Uterus (tissue), 4 donors: ENCODE data around the gene ADAP2. TPM values are rescaled to one million over a fixed set of nuclear protein-coding genes. Genes with fewer than 3 reads are reported as not detected.

Experiments used
- DNase-seq, 2 donors: peaks; one replicate each; pipeline ENCODE4 v3.0.0-alpha.2; 2019 to 2020
- H3K27ac ChIP-seq, 2 donors: fragments of 200-600 bp; sonication (generic); 1 replicate in 1 of 2; 2 replicates in 1 of 2; pipeline ENCODE4 v1.5.1; 2016 to 2018
- H3K27me3 ChIP-seq, 2 donors: fragments of 200-600 bp; sonication (generic); one replicate each; pipeline ENCODE4 v1.5.1; 2018 to 2019; ENCODE audit warnings: control low read depth in 1 of 2
- H3K36me3 ChIP-seq, 2 donors: fragments of 200-600 bp; sonication (generic); one replicate each; pipeline ENCODE4 v1.5.1; 2019; ENCODE audit warnings: control low read depth in 1 of 2
- H3K4me1 ChIP-seq, 2 donors: fragments of 200-600 bp; sonication (generic); one replicate each; pipeline ENCODE4 v1.5.1; 2018 to 2019; ENCODE audit warnings: control low read depth in 1 of 2
- H3K4me3 ChIP-seq, 2 donors: fragments of 200-600 bp; sonication (generic); 1 replicate in 1 of 2; 2 replicates in 1 of 2; pipeline ENCODE4 v1.5.1; 2018 to 2019; ENCODE audit warnings: mild to moderate bottlenecking in 1 of 2
- H3K9me3 ChIP-seq, 2 donors: fragments of 200-600 bp; sonication (generic); one replicate each; pipeline ENCODE4 v1.5.1; 2019; ENCODE audit warnings: control low read depth in 1 of 2
- POLR2A ChIP-seq, 2 donors: fragments of 450-650 bp; IDR thresholded peaks; one replicate each; pipeline ENCODE4 v1.6.1; 2016; ENCODE audit warnings: antibody characterized with exemption in 2 of 2, mild to moderate bottlenecking in 1 of 2, moderate library complexity in 1 of 2
- intact Hi-C: fragments of 100-400 bp; cut with DNase I; formaldehyde crosslinking; loops from one replicate; pipeline ENCODE4 v1.15.1; 2023; ENCODE audit warnings: low total_unique reads
- total RNA-seq, 4 donors: library from RNA; depleted of rRNA in 3 of 4; stranded (reverse); fragments of >200 nt in 3 of 4; gene quantifications; one replicate each; pipeline versions ENCODE4 v1.1.0 to v1.2.4, GENCODE V29; 2014 to 2023
- TF ChIP-seq, protein P1 (sequence below), 4 experiments: fragments of 200-600 bp in 2 of 4; fragments of 450-650 bp in 2 of 4; sonication (generic) in 2 of 4; IDR thresholded peaks; one replicate each; pipeline ENCODE4 v1.5.1; 2016 to 2019; ENCODE audit warnings: antibody characterized with exemption in 4 of 4, mild to moderate bottlenecking in 2 of 4, moderate library complexity in 1 of 4
- donor health status: DM: yes; HTN: yes; CAD: no.

Gene ADAP2
- total RNA-seq, 4 donors from 2014 or later, result 10.3 to 17.6 (median 10.9) TPM; not detected in 1

DNA sequence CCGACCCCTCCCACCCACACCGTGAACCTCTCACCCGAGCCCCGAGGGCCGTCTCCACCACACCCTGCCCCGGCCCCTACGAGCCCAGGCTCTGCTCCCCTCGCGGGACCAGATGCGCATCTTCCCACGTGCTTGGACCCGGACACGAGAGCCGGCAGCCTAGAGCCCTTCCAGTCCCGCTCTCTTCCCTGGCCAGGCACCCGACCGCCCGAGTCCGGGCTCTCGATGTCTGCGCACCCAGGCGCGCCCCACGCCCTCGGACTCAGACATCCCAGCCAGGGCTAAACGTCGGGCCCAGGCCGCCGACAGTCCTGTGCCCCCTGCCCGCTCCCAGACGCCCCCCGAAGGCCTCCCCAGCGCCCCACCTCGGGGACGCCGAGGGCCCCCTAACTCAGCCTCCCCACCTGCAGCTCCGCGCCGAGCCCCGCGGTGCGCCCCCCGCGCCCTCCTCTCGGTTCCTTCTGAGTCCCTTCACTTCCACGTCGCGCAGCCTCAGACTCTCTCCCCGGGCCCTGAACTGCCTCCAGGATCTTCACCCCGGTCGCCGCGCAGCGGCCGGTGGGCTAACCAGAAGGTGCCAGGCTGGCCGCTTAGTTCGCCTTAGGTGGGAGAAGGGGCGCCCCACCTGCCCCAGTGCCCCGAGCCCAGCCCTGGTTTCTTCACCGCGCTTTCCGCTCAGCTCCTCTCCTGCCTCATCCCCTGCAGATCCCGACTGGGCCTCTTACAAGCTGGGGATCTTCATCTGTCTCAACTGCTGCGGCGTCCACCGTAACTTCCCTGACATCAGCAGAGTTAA, 688 bp downstream of the ADAP2 start:
- no peak for DNase-seq
- TF ChIP-seq, protein P1, sequence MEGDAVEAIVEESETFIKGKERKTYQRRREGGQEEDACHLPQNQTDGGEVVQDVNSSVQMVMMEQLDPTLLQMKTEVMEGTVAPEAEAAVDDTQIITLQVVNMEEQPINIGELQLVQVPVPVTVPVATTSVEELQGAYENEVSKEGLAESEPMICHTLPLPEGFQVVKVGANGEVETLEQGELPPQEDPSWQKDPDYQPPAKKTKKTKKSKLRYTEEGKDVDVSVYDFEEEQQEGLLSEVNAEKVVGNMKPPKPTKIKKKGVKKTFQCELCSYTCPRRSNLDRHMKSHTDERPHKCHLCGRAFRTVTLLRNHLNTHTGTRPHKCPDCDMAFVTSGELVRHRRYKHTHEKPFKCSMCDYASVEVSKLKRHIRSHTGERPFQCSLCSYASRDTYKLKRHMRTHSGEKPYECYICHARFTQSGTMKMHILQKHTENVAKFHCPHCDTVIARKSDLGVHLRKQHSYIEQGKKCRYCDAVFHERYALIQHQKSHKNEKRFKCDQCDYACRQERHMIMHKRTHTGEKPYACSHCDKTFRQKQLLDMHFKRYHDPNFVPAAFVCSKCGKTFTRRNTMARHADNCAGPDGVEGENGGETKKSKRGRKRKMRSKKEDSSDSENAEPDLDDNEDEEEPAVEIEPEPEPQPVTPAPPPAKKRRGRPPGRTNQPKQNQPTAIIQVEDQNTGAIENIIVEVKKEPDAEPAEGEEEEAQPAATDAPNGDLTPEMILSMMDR (IDR thresholded peaks at IDR 0.05), result no peak
- TF ChIP-seq POLR2A (IDR thresholded peaks at IDR 0.05), result no peak
- H3K27ac ChIP-seq, result peak overlapping the region in 1 of 2 donors; percentile 21
- intact Hi-C loops, result no loop called here
- H3K4me3 ChIP-seq, result peak overlapping the region; percentile 12 to 29
- H3K27me3 ChIP-seq, result peaks cover 0 to 13% of the 10 kb centered on the region in 2 donors
- peaks cover 0 to 12% of the 10 kb centered on the region in 2 donors for H3K4me1 ChIP-seq
- H3K9me3 ChIP-seq, result no peaks in the 10 kb centered on the region
- H3K36me3 ChIP-seq, result no peaks in the 10 kb centered on the region

DNA sequence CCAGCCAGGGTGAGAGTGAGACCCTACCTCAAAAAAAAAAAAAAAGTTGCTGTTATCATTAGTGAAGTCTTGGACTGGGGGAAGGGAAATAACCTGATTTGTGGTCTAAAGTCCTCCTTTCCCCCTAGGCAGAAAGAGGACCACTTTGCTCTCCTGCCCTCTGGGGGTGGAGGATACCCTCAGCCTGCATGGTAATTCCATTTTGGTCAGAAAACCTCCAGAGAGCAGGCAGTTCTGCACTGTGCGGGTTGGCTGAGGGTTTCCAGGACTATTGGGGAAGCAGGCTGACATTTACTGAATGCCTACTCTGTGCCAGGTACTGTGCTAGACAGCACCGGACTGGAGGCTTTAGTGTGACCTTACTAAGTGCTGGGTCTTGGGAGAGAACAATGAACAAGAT, 2.6 kb downstream of the ADAP2 start:
- DNase-seq, result no peak
- H3K27ac ChIP-seq, result no peak overlapping the region
- H3K9me3 ChIP-seq, result no peaks in the 10 kb centered on the region
- H3K4me3 ChIP-seq, result no peak overlapping the region
- no peaks in the 10 kb centered on the region for H3K36me3 ChIP-seq
- intact Hi-C loops, result no loop called here
- TF ChIP-seq, protein P1 (IDR thresholded peaks at IDR 0.05), result no peak
- no peak for TF ChIP-seq POLR2A (IDR thresholded peaks at IDR 0.05)
- H3K27me3 ChIP-seq, result peaks cover 0 to 13% of the 10 kb centered on the region in 2 donors
- peaks cover 0 to 12% of the 10 kb centered on the region in 2 donors for H3K4me1 ChIP-seq

DNA sequence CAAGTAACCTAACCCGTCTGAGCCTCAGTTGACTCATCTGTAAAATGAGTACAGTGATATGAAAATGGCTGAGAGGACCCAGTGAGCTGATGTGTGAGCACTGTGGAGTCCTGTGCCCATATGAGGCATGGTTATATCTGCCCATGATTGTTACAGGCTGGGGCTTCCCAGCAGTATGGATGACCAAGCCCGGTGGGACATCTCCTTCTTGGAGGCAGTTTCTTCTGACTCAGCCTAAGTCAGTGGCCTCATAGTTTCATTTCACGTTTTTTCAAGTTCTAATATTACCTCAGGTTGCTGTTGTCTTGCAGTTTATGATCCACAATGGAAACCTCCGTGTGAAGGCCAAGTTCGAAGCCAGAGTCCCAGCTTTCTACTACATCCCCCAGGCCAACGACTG, 4.8 kb downstream of the ADAP2 start:
- intact Hi-C loops, result no loop called here
- H3K36me3 ChIP-seq, result no peaks in the 10 kb centered on the region
- H3K27me3 ChIP-seq, result peaks cover 0 to 13% of the 10 kb centered on the region in 2 donors
- no peaks in the 10 kb centered on the region for H3K9me3 ChIP-seq
- TF ChIP-seq, protein P1 (IDR thresholded peaks at IDR 0.05), result no peak
- TF ChIP-seq POLR2A (IDR thresholded peaks at IDR 0.05), result no peak
- no peak for DNase-seq
- no peak overlapping the region for H3K27ac ChIP-seq
- no peak overlapping the region for H3K4me3 ChIP-seq
- peaks cover 0 to 12% of the 10 kb centered on the region in 2 donors for H3K4me1 ChIP-seq

DNA sequence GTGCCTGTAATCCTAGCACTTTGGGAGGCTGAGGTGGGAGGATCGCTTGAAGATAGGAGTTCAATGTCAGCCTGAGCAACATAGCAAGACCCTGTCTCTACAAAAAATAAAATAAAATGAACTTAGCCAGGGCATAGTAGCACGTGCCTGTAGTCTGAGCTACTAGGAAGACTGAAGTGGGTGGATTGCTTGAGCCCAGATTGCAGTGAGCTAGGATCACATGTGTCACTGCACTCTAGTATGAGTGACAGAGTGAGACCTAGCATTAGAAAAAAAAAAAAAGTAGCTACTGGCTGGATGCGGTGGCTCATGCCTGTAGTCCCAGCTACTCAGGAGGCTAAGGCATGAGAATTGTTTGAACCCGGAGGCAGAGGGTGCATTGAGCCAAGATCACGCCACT, 6.0 kb downstream of the ADAP2 start:
- Histone ChIP-seq H3K9me3 (no peaks in the 10 kb centered on the region), H3K27ac (no peak overlapping the region), H3K4me3 (no peak overlapping the region), H3K27me3 (peaks cover 0 to 8% of the 10 kb centered on the region in 2 donors), H3K36me3 (no peaks in the 10 kb centered on the region), H3K4me1 (peaks cover 0 to under 1% of the 10 kb centered on the region in 2 donors)
- no peak for TF ChIP-seq POLR2A (IDR thresholded peaks at IDR 0.05)
- TF ChIP-seq, protein P1 (IDR thresholded peaks at IDR 0.05), result no peak
- intact Hi-C loops, result no loop called here
- no peak for DNase-seq

DNA sequence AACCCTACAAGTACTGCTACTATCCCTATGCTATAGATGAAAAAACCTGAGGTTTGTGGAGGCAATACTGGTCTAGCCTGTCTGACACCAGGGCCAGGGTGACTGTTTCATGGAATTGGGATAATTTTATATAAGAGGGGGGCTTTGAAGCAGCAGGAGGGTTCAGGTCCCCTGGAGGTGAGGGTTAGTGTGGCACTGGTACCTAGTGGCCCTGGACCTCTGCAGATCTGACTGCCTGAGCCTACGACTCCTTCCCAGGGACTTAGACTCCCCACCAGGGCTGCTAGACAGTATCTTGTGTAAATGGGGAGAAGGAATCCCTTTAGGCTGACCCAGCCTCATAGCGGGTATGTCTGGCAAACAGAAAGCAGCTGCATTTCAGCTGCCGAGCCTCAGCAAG, 6.8 kb downstream of the ADAP2 start:
- peaks cover 0 to 3% of the 10 kb centered on the region in 2 donors for H3K27me3 ChIP-seq
- no peaks in the 10 kb centered on the region for H3K36me3 ChIP-seq
- TF ChIP-seq, protein P1 (IDR thresholded peaks at IDR 0.05), result no peak
- no peak for TF ChIP-seq POLR2A (IDR thresholded peaks at IDR 0.05)
- H3K4me1 ChIP-seq, result no peaks in the 10 kb centered on the region
- H3K27ac ChIP-seq, result no peak overlapping the region
- no peaks in the 10 kb centered on the region for H3K9me3 ChIP-seq
- H3K4me3 ChIP-seq, result no peak overlapping the region
- intact Hi-C loops, result no loop called here
- DNase-seq, result no peak
